Measurements from ENCODE around the gene SPG7.

Gene SPG7

DNA sequence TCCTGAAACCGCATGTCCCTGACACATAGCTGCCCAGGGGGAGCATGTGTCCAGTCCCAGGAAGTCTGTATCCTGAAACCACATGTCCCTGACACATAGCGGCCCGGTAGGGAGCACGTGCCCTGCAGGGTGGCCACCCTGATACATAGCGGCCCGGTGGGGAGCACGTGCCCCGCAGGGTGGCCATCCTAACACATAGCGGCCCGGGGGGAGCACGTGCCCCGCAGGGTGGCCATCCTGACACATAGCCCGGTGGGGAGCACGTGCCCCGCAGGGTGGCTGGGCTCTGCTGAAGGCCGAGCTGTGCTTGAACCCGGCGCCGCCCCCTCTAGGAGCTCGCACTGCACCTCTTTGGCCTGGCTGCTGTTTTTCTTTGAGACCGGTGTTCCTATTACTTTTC is 33.6 kb downstream of the SPG7 start:
- H3K4me3 ChIP-seq (ENCODE audit: insufficient read length, low read depth): no peak overlapping the region
- peaks cover 95% of the 10 kb centered on the region for H3K36me3 ChIP-seq (ENCODE audit: insufficient read depth, insufficient read length, low read length)
- no peak for DNase-seq (ENCODE audit: low read depth, low spot score)
- no peaks in the 10 kb centered on the region for H3K27me3 ChIP-seq (ENCODE audit: insufficient read depth, insufficient read length)
- TF ChIP-seq YY1 (IDR thresholded peaks at IDR 0.05; ENCODE audit: insufficient read depth, insufficient read length) (no peak), ZNF274 (IDR thresholded peaks at IDR 0.05; ENCODE audit: low read depth, low read length) (no peak), SUZ12 (IDR thresholded peaks at IDR 0.05; ENCODE audit: extremely low read depth, insufficient read depth, insufficient read length) (no peak)
- peaks cover 5% of the 10 kb centered on the region for H3K4me1 ChIP-seq (ENCODE audit: insufficient read depth, insufficient read length)
- no peak overlapping the region for H3K9ac ChIP-seq (ENCODE audit: insufficient read length, low read depth)
- H3K9me3 ChIP-seq (ENCODE audit: insufficient read depth, low read length): no peaks in the 10 kb centered on the region

DNA sequence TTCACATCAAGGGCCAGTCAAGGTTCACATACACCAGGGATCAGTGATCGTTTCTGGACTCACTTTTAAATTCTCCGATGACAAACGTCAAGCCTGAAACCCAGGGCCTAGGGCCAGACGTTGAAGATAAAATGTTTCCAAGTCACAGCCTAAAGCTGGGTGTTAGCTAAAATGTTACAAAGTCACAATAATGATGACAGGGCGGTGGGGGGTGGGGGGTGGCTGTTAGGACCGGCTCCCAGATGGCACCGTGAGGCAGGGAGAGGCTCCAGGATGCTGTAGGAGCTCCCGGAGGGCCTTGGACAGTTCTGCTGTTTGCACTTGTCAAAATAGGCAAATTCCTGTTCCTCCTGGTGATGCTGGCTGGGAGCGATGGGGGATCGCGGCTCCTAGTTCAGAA is 35.9 kb downstream of the SPG7 start:
- H3K4me1 ChIP-seq (ENCODE audit: insufficient read depth, insufficient read length): peaks cover 5% of the 10 kb centered on the region
- H3K9me3 ChIP-seq (ENCODE audit: insufficient read depth, low read length): no peaks in the 10 kb centered on the region
- TF ChIP-seq SUZ12 (IDR thresholded peaks at IDR 0.05; ENCODE audit: extremely low read depth, insufficient read depth, insufficient read length) (no peak), ZNF274 (IDR thresholded peaks at IDR 0.05; ENCODE audit: low read depth, low read length) (no peak), YY1 (IDR thresholded peaks at IDR 0.05; ENCODE audit: insufficient read depth, insufficient read length) (no peak)
- H3K36me3 ChIP-seq (ENCODE audit: insufficient read depth, insufficient read length, low read length): peaks cover 95% of the 10 kb centered on the region
- H3K4me3 ChIP-seq (ENCODE audit: insufficient read length, low read depth): no peak overlapping the region
- no peak overlapping the region for H3K9ac ChIP-seq (ENCODE audit: insufficient read length, low read depth)
- H3K27me3 ChIP-seq (ENCODE audit: insufficient read depth, insufficient read length): no peaks in the 10 kb centered on the region
- no peak for DNase-seq (ENCODE audit: low read depth, low spot score)

DNA sequence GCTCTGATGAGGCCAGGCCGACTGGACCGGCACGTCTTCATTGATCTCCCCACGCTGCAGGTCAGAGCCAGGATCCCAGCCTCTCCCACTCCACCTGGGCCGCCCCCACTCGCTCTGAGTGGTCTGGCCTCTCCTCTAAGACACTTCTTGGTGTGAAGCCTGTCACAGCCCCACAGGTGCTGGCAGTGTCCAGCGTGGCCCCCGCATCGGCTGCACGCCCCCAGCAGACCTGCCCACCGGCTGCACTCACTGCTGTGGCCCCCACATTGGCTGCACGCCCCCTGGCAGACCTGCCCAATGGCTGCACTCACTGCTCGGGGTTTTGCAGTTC is 36.5 kb downstream of the SPG7 start:
- H3K36me3 ChIP-seq (ENCODE audit: insufficient read depth, insufficient read length, low read length): peaks cover 96% of the 10 kb centered on the region

DNA sequence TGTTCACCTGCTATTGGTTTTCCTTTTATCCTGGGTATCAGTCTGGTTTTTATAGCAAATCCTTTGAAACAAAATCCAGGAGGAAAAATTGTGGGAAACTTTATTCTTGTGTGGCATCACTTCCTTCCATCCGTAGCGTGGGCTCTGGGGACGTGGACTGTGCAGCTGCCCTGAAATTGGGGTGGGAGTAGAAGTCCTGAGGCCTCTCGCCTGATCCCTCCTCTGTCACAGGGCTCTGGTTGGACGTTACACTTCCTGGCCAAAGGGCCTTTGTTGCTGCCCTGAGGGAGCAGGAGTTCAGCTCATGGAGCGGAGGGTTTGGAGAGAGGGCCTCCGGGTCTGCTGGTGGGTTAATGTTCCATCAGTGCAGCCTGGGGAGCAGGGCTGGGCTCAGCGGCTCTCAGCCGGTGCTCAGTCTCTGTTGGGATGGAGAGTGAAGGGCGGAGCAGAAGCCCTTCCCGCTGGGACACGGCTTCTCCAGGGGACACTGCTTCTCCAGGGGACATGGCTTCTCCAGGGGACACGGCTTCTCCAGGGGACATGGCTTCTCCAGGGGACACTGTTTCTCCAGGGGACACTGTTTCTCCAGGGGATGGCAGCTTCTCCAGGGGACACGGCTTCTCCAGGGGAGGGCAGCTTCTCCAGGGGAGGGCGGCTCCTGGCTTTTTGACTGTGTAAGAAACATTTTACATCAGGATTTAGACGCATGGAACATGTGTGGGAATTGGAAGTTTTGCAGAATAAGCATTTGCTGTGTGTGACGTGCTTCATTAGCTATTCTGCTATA is 37.0 kb downstream of the SPG7 start:
- Histone ChIP-seq H3K4me3 (ENCODE audit: insufficient read length, low read depth) (no peak overlapping the region), H3K9me3 (ENCODE audit: insufficient read depth, low read length) (no peaks in the 10 kb centered on the region), H3K9ac (ENCODE audit: insufficient read length, low read depth) (no peak overlapping the region), H3K36me3 (ENCODE audit: insufficient read depth, insufficient read length, low read length) (peaks cover 95% of the 10 kb centered on the region), H3K4me1 (ENCODE audit: insufficient read depth, insufficient read length) (peaks cover 5% of the 10 kb centered on the region), H3K27me3 (ENCODE audit: insufficient read depth, insufficient read length) (no peaks in the 10 kb centered on the region)
- TF ChIP-seq ZNF274 (IDR thresholded peaks at IDR 0.05; ENCODE audit: low read depth, low read length) (no peak), SUZ12 (IDR thresholded peaks at IDR 0.05; ENCODE audit: extremely low read depth, insufficient read depth, insufficient read length) (no peak), YY1 (IDR thresholded peaks at IDR 0.05; ENCODE audit: insufficient read depth, insufficient read length) (no peak)
- no peak for DNase-seq (ENCODE audit: low read depth, low spot score)

More for the DNA sequence above, 36.5 kb downstream of the SPG7 start:
- H3K27me3 ChIP-seq (ENCODE audit: insufficient read depth, insufficient read length): no peaks in the 10 kb centered on the region
- H3K9me3 ChIP-seq (ENCODE audit: insufficient read depth, low read length): no peaks in the 10 kb centered on the region
- DNase-seq (ENCODE audit: low read depth, low spot score): no peak
- H3K9ac ChIP-seq (ENCODE audit: insufficient read length, low read depth): no peak overlapping the region
- no peak overlapping the region for H3K4me3 ChIP-seq (ENCODE audit: insufficient read length, low read depth)
- TF ChIP-seq YY1 (IDR thresholded peaks at IDR 0.05; ENCODE audit: insufficient read depth, insufficient read length) (no peak), ZNF274 (IDR thresholded peaks at IDR 0.05; ENCODE audit: low read depth, low read length) (no peak), SUZ12 (IDR thresholded peaks at IDR 0.05; ENCODE audit: extremely low read depth, insufficient read depth, insufficient read length) (no peak)
- peaks cover 5% of the 10 kb centered on the region for H3K4me1 ChIP-seq (ENCODE audit: insufficient read depth, insufficient read length)

DNA sequence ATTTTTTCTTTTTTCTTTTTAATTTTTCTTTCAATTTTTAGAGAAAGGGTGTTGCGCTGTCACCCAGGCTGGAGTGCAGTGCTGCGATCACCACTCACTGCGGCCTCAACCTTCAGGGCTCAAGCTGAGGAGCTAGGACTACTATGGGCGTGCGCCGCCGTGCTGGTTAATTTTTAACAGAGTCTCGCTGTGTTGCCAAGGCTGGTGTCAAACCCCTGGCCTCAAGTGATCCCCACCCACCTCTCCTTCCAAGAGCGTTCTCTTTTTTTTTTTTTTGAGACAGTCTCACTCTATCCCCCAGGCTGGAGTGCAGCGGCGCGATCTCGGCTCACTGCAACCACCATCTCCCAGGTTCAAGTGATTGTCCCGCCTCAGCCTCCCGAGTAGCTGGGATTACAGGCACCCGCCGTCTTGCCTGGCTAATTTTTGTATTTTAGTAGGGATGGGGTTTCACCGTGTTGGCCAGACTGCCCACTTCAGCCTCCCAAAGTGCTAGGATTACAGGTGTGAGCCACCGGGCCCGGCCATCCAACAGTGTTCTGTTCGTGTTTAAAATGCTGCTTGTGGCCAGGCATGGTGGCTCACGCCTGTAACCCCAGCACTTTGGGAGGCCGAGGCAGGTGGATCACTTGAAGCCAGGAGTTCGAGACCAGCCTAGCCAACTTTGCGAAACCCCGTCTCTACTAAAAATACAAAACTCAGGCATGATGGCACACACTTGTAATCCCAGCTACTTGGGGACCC is 37.8 kb downstream of the SPG7 start:
- Histone ChIP-seq H3K36me3 (ENCODE audit: insufficient read depth, insufficient read length, low read length) (peaks cover 97% of the 10 kb centered on the region), H3K27me3 (ENCODE audit: insufficient read depth, insufficient read length) (no peaks in the 10 kb centered on the region), H3K4me1 (ENCODE audit: insufficient read depth, insufficient read length) (peaks cover 5% of the 10 kb centered on the region), H3K4me3 (ENCODE audit: insufficient read length, low read depth) (no peak overlapping the region), H3K9ac (ENCODE audit: insufficient read length, low read depth) (no peak overlapping the region), H3K9me3 (ENCODE audit: insufficient read depth, low read length) (no peaks in the 10 kb centered on the region)
- DNase-seq (ENCODE audit: low read depth, low spot score): no peak
- TF ChIP-seq YY1 (IDR thresholded peaks at IDR 0.05; ENCODE audit: insufficient read depth, insufficient read length) (no peak), SUZ12 (IDR thresholded peaks at IDR 0.05; ENCODE audit: extremely low read depth, insufficient read depth, insufficient read length) (no peak), ZNF274 (IDR thresholded peaks at IDR 0.05; ENCODE audit: low read depth, low read length) (no peak)

DNA sequence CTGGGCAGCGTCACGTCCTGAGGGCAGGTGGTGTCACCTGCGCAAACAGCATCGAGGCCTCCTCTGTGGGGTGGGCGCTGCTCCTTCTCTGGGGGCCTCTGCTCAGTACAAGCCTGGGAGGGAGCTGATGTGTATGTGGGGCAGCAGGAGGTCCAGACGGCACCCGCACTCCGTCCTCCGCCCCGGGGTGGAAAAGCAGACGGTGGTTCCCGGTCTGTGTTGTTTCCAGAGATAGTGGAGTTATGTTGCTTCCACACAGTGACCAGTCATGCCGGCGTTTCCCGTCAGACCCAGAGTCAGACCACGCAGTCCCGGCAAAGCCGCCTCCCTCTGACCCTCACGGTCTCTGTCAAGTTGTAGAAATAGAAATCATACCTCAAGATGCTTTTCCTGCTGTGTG is 38.6 kb downstream of the SPG7 start:
- no peak overlapping the region for H3K9ac ChIP-seq (ENCODE audit: insufficient read length, low read depth)
- DNase-seq (ENCODE audit: low read depth, low spot score): no peak
- no peak for TF ChIP-seq SUZ12 (IDR thresholded peaks at IDR 0.05; ENCODE audit: extremely low read depth, insufficient read depth, insufficient read length)
- no peak for TF ChIP-seq ZNF274 (IDR thresholded peaks at IDR 0.05; ENCODE audit: low read depth, low read length)
- TF ChIP-seq YY1 (IDR thresholded peaks at IDR 0.05; ENCODE audit: insufficient read depth, insufficient read length): no peak

DNA sequence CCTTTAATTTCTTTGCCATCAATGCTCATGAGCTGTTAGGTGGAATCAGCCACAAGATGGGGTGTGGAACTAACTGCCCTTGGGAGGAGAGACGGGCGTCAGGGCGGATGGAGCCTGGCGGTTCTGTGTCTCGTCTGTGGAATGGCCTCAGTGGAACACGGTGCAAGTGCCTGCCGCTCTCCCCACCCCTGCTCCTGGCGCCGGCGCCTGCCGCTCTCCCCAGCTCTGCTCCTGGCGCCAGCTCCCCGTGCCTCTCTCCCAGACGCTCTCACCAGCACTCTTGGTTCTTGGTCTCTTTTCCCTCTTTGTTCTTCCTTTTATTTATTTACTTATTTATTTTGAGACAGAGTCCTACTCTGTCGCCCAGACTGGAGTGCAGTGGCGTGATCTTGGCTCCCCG is 39.1 kb downstream of the SPG7 start:
- no peaks in the 10 kb centered on the region for H3K27me3 ChIP-seq (ENCODE audit: insufficient read depth, insufficient read length)
- H3K9me3 ChIP-seq (ENCODE audit: insufficient read depth, low read length): no peaks in the 10 kb centered on the region
- no peak overlapping the region for H3K9ac ChIP-seq (ENCODE audit: insufficient read length, low read depth)
- TF ChIP-seq YY1 (IDR thresholded peaks at IDR 0.05; ENCODE audit: insufficient read depth, insufficient read length): no peak
- no peaks in the 10 kb centered on the region for H3K4me1 ChIP-seq (ENCODE audit: insufficient read depth, insufficient read length)
- DNase-seq (ENCODE audit: low read depth, low spot score): no peak
- H3K4me3 ChIP-seq (ENCODE audit: insufficient read length, low read depth): no peak overlapping the region
- peaks cover 97% of the 10 kb centered on the region for H3K36me3 ChIP-seq (ENCODE audit: insufficient read depth, insufficient read length, low read length)

More for the DNA sequence above, 38.6 kb downstream of the SPG7 start:
- Histone ChIP-seq H3K4me1 (ENCODE audit: insufficient read depth, insufficient read length) (no peaks in the 10 kb centered on the region), H3K36me3 (ENCODE audit: insufficient read depth, insufficient read length, low read length) (peaks cover 97% of the 10 kb centered on the region), H3K27me3 (ENCODE audit: insufficient read depth, insufficient read length) (no peaks in the 10 kb centered on the region), H3K4me3 (ENCODE audit: insufficient read length, low read depth) (no peak overlapping the region), H3K9me3 (ENCODE audit: insufficient read depth, low read length) (no peaks in the 10 kb centered on the region)

Measured in NT2/D1 (cell line).